DMS153 (cell line): Measurements from ENCODE around the gene COA3.

Source experiments
- DNase-seq: peaks from one replicate; lab custom pipeline; 2025; lab: John Stamatoyannopoulos, UW

COA3 gene

DNA sequence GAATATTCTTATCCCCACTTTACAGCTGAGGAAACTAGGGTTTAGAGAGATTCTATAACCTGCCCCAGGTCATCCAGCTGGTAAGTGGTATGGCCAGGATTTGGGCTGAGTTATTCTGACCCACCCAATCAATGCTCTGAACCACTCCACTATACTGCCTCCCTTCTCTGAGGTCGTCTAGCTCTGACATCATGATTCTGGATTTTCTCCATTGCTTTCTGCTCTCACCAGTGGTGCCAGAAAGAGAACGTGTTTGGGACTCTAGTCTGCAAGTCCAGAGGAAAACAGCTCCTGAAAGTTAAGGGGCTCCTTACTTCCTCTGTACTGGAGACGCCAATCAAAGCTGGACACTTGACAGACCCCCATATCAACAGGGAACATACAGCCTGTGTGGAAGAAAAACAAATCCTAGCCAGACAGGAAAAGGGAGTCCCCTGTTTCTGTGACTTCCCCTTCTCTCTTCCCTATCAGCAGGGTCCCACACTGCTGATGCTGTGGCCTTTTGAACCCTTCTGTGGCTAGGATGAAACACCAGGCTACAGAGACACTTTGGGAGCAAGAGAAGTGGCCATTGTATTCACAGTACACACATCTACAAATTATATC, 47.7 kb downstream of the COA3 start:
- DNase-seq = no peak

DNA sequence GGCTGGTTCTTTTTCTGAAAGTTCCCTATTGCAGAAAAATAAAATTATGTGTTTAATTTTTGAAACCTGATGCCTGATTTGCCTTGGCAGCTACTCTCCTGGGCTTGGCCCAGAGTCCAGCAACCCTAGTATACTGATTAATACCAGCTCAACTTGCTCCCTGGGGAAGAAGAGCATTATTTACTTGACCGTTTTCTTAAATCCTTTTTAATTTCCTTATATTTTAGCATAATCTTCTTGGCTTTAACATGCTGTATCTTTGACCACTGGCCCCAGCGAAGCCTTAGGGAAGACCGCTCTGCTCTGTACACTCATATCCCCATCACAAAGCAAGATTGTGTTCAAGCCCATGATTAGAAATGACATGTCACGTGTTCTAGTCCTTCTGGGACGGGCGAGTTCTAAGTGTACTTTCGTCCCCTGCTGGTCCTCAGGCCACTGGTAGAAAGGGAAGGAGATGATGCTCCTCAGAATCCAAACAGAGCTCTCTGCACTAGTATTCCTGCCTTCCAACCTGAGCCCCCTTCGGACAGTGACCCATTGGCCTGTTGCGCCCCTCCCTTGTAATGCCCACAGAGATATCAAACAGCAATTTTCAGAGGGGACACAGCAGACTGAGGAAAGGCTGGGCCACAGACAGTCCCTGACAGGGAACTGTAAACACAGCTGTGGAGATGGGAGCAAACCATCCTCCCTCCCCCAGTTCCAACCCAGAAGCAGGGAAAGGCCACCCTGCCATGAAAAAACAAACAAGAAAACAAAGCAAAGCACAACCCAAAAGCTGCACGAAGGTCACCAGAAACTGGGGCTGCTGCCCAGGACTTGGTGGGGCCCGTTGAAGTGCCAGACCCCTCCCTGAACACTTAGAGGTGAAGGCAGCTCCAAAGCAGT, 49.4 kb downstream of the COA3 start:
- no peak for DNase-seq

DNA sequence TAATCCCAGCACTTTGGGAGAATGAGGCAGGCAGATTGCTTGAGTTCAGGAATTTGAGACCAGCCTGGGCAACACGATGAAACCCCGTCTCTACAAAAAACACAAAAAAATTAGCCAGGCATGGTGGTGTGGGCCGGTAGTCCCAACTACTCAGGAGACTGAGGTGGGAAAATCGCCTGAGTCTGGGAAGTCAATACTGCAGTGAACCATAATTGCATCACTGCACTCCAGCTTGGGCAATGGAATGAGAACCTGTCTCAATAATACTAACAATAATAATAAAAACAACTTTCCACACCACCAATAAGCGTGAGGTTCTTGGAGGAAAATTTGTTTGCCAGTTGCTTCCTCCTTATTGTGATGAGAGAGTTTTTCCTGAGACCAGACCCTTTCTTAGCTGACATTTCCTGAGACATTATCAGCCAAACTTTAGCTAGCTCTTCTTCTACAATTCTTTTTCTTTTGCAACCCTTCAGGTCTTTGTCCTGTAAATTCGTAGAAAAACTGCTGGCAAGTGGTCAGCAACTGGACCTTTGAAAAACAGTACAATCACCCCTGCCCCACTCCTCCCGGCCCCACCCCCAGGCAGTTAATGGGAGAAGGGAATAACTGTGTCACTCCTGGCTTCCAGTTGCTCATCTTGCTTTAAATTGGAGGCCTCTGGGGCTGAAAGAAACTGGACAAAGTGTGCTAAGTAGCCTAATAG, 50.1 kb downstream of the COA3 start:
- no peak for DNase-seq
